ENCODE data around the gene CES1.

- TF ChIP-seq, protein P1, sequence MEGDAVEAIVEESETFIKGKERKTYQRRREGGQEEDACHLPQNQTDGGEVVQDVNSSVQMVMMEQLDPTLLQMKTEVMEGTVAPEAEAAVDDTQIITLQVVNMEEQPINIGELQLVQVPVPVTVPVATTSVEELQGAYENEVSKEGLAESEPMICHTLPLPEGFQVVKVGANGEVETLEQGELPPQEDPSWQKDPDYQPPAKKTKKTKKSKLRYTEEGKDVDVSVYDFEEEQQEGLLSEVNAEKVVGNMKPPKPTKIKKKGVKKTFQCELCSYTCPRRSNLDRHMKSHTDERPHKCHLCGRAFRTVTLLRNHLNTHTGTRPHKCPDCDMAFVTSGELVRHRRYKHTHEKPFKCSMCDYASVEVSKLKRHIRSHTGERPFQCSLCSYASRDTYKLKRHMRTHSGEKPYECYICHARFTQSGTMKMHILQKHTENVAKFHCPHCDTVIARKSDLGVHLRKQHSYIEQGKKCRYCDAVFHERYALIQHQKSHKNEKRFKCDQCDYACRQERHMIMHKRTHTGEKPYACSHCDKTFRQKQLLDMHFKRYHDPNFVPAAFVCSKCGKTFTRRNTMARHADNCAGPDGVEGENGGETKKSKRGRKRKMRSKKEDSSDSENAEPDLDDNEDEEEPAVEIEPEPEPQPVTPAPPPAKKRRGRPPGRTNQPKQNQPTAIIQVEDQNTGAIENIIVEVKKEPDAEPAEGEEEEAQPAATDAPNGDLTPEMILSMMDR (IDR thresholded peaks at IDR 0.05; ENCODE audit: insufficient read depth, low read length, poor library complexity, severe bottlenecking) = no peak
- TF ChIP-seq EZH2phosphoT487 (conservative IDR thresholded peaks at IDR 0.05; ENCODE audit: low read length) = no peak
Observed at GRCh38 chr16:55811811-55812210, 21.1 kb downstream of the CES1 start.
